GM23338 (cell line): Measurements from ENCODE around the gene VPS8. TPM values are rescaled to one million over a fixed set of nuclear protein-coding genes. Genes with fewer than 3 reads are reported as not detected.
A peak's percentile ranks its signal among the peaks of the same experiment; 100 is the strongest.

Experiments used
- ATAC-seq: fragments of 200-7000 bp; cut with Tn5 transposase; 3 replicates; pipeline ENCODE4 v1.9.1; 2020
- DNase-seq: peaks from one replicate; pipeline ENCODE4 v3.0.0-alpha.2; 2015; ENCODE audit warnings: low spot score
- H2AFZ ChIP-seq: fragments of 200-600 bp; sonication (generic); 2 replicates; pipeline ENCODE4 v1.8.0; 2016; ENCODE audit warnings: antibody characterized with exemption, mild to moderate bottlenecking, moderate library complexity
- H3F3A ChIP-seq: fragments of 200-600 bp; sonication (generic); replicated peaks from 2 replicates; pipeline ENCODE4 v1.8.0; 2017; ENCODE audit warnings: antibody characterized with exemption, mixed run types, low read depth
- H3K27ac ChIP-seq: fragments of 200-600 bp; sonication (generic); 2 replicates; pipeline ENCODE4 v1.6.1; 2016; ENCODE audit warnings: low read depth
- H3K27me3 ChIP-seq: fragments of 200-600 bp; sonication (generic); 2 replicates; pipeline ENCODE4 v1.8.0; 2016; ENCODE audit warnings: mild to moderate bottlenecking, mixed run types, moderate library complexity; ENCODE audit not compliant: insufficient read depth
- H3K36me3 ChIP-seq: fragments of 200-600 bp; sonication (generic); 2 replicates; pipeline ENCODE4 v1.8.0; 2016; ENCODE audit warnings: mild to moderate bottlenecking; ENCODE audit not compliant: insufficient read depth
- H3K4me1 ChIP-seq: fragments of 200-600 bp; sonication (generic); 2 replicates; pipeline ENCODE4 v1.8.0; 2016; ENCODE audit warnings: mild to moderate bottlenecking, moderate library complexity; ENCODE audit not compliant: insufficient read depth
- H3K4me2 ChIP-seq: fragments of 200-600 bp; sonication (generic); 2 replicates; pipeline ENCODE4 v1.7.1; 2017; ENCODE audit warnings: mixed run types
- H3K4me3 ChIP-seq: fragments of 200-600 bp; sonication (generic); 2 replicates; pipeline ENCODE4 v1.6.1; 2016; ENCODE audit warnings: mixed run types
- H3K79me2 ChIP-seq: fragments of 200-600 bp; sonication (generic); replicated peaks from 2 replicates; pipeline ENCODE4 v1.8.0; 2017; ENCODE audit warnings: mild to moderate bottlenecking; ENCODE audit not compliant: insufficient read depth
- H3K9me2 ChIP-seq: fragments of 200-600 bp; sonication (generic); 2 replicates; pipeline ENCODE4 v1.8.0; 2017; ENCODE audit not compliant: insufficient read depth
- H4K20me1 ChIP-seq: fragments of 200-600 bp; sonication (generic); replicated peaks from 2 replicates; pipeline ENCODE4 v1.8.0; 2017; ENCODE audit warnings: mild to moderate bottlenecking; ENCODE audit not compliant: insufficient read depth
- H3K27ac Mint-ChIP-seq: 2 replicates; pipeline ENCODE4 v1.8.0; 2020; ENCODE audit warnings: inconsistent platforms, mild to moderate bottlenecking, moderate library complexity, mixed read lengths
- H3K27me3 Mint-ChIP-seq: 3 replicates; pipeline ENCODE4 v1.8.0; 2022; ENCODE audit warnings: low read depth, mild to moderate bottlenecking, moderate library complexity, mixed read lengths, inconsistent platforms; ENCODE audit not compliant: insufficient read depth, poor library complexity
- H3K36me3 Mint-ChIP-seq: 3 replicates; pipeline ENCODE4 v1.8.0; 2021; ENCODE audit warnings: low read depth, mild to moderate bottlenecking, inconsistent platforms, moderate library complexity, mixed read lengths
- H3K4me1 Mint-ChIP-seq: 3 replicates; pipeline ENCODE4 v1.8.0; 2020; ENCODE audit warnings: mild to moderate bottlenecking, inconsistent platforms, mixed read lengths
- H3K4me3 Mint-ChIP-seq: 3 replicates; pipeline ENCODE4 v1.8.0; 2021; ENCODE audit warnings: moderate library complexity, mild to moderate bottlenecking, inconsistent platforms, mixed read lengths
- H3K9me3 Mint-ChIP-seq: 3 replicates; pipeline ENCODE4 v1.8.0; 2020; ENCODE audit warnings: moderate library complexity, mild to moderate bottlenecking, inconsistent platforms, mixed read lengths
- CREB1 ChIP-seq: fragments of 250-450 bp; sonication (Bioruptor Pico); IDR thresholded peaks from 2 replicates; pipeline ENCODE4 v1.5.0; 2020; ENCODE audit warnings: low read depth, mild to moderate bottlenecking, moderate library complexity
- CTCF ChIP-seq, 2 experiments: fragments of 200-600 bp in 1 of 2; sonication (generic) in 1 of 2; conservative IDR thresholded peaks; 2 replicates each; pipeline versions ENCODE4 v1.5.1 to v1.6.1; 2016 to 2017; ENCODE audit warnings: antibody characterized with exemption in 2 of 2, low read depth in 2 of 2, mild to moderate bottlenecking in 2 of 2, moderate library complexity in 1 of 2
- ETS1 ChIP-seq: IDR thresholded peaks from 2 replicates; pipeline ENCODE4 v1.6.1; 2016; ENCODE audit warnings: antibody characterized with exemption
- EZH2 ChIP-seq: fragments of 200-600 bp; sonication (generic); IDR thresholded peaks from one replicate; pipeline ENCODE4 v1.8.0; 2017; ENCODE audit warnings: antibody characterized with exemption, mild to moderate bottlenecking, low read depth; ENCODE audit not compliant: unreplicated experiment
- EZH2phosphoT487 ChIP-seq: fragments of 200-600 bp; sonication (generic); IDR thresholded peaks from one replicate; pipeline ENCODE4 v1.8.1; 2018; ENCODE audit warnings: antibody characterized with exemption; ENCODE audit not compliant: unreplicated experiment
- JUNB ChIP-seq: IDR thresholded peaks from one replicate; pipeline ENCODE4 v1.6.1; 2016; ENCODE audit warnings: antibody characterized with exemption; ENCODE audit not compliant: unreplicated experiment
- POLR2AphosphoS5 ChIP-seq: IDR thresholded peaks from 2 replicates; pipeline ENCODE4 v1.6.1; 2016; ENCODE audit warnings: antibody characterized with exemption, low read depth
- REST ChIP-seq: IDR thresholded peaks from one replicate; pipeline ENCODE4 v1.6.1; 2018; ENCODE audit warnings: antibody characterized with exemption; ENCODE audit not compliant: unreplicated experiment
- STAT1 ChIP-seq: IDR thresholded peaks from one replicate; pipeline ENCODE4 v1.6.1; 2016; ENCODE audit warnings: antibody characterized with exemption; ENCODE audit not compliant: unreplicated experiment
- ZNF114 ChIP-seq: fragments of 250-450 bp; sonication (Bioruptor Pico); IDR thresholded peaks from 2 replicates; pipeline ENCODE4 v1.5.0; 2020; ENCODE audit warnings: mild to moderate bottlenecking, moderate library complexity
- ZNF331 ChIP-seq: fragments of 250-450 bp; sonication (Bioruptor Pico); IDR thresholded peaks from 2 replicates; pipeline ENCODE4 v1.5.0; 2020; ENCODE audit warnings: low read depth, mild to moderate bottlenecking, moderate library complexity
- polyA plus RNA-seq: library from polyadenylated mRNA; unstranded; fragments of >200 nt; fragmentation: Nextera tagmentation; extraction: Ambion mirVana; gene quantifications from 2 replicates; pipeline ENCODE4 v1.2.1, GENCODE V29; 2016
- total RNA-seq: library from RNA; depleted of rRNA; stranded (reverse); fragments of >200 nt; shearing (Covaris generic); gene quantifications from 2 replicates; pipeline ENCODE4 v1.2.3, GENCODE V29; 2014

Gene VPS8
- total and polyA plus RNA-seq, 2 experiments from 2014 or later, result 17.3 to 45.5 TPM

GRCh38 chr3:184942735-184943134, 130.8 kb downstream of the VPS8 start:
- Mint-ChIP-seq H3K36me3 (peaks cover 5% of the 10 kb centered on the region; the same call in 1 of the 3 replicates), H3K27me3 (peaks cover 8% of the 10 kb centered on the region)
- H3K4me3 ChIP-seq, result no peak overlapping the region

GRCh38 chr3:184944241-184944640, 132.3 kb downstream of the VPS8 start:
- peak; percentile 74 for ATAC-seq
- TF ChIP-seq CREB1 (CRISPR knock-in tag), result no peak
- no peak for TF ChIP-seq EZH2phosphoT487
- TF ChIP-seq STAT1, result no peak
- no peak for TF ChIP-seq POLR2AphosphoS5
- TF ChIP-seq EZH2, result no peak
- TF ChIP-seq ZNF331 (CRISPR knock-in tag), result no peak
- TF ChIP-seq REST, result no peak
- TF ChIP-seq ETS1, result no peak
- no peak for TF ChIP-seq JUNB
- TF ChIP-seq CTCF (conservative IDR thresholded peaks at IDR 0.05; ENCODE audit: low read depth in 2 of 2), result no peak

More at GRCh38 chr3:184942735-184943134, 130.8 kb downstream of the VPS8 start:
- peaks cover 43% of the 10 kb centered on the region for H3K4me1 Mint-ChIP-seq
- Histone ChIP-seq H3K79me2 (no peaks in the 10 kb centered on the region), H4K20me1 (no peaks in the 10 kb centered on the region), H2AFZ (no peak overlapping the region), H3K27me3 (no peaks in the 10 kb centered on the region), H3K4me2 (no peak overlapping the region), H3K36me3 (no peaks in the 10 kb centered on the region), H3K9me2 (no peaks in the 10 kb centered on the region), H3K27ac (no peak overlapping the region), H3F3A (0 out of 2 replicates have a peak, but pooled peaks cover 4% of the 10 kb centered on the region), H3K4me1 (peaks cover 32% of the 10 kb centered on the region)
- no peak for DNase-seq
- no peak overlapping the region for H3K27ac Mint-ChIP-seq
- TF ChIP-seq ZNF114, result no peak
- TF ChIP-seq EZH2, result no peak
- no peak for TF ChIP-seq JUNB
- no peak for TF ChIP-seq CREB1 (CRISPR knock-in tag)
- TF ChIP-seq CTCF (conservative IDR thresholded peaks at IDR 0.05; ENCODE audit: low read depth in 2 of 2), result no peak
- TF ChIP-seq EZH2phosphoT487, result no peak
- no peak for TF ChIP-seq STAT1
- ATAC-seq, result no peak
- no peak overlapping the region for H3K4me3 Mint-ChIP-seq
- H3K9me3 Mint-ChIP-seq, result no peaks in the 10 kb centered on the region

More at GRCh38 chr3:184944241-184944640, 132.3 kb downstream of the VPS8 start:
- no peaks in the 10 kb centered on the region for H3K9me3 Mint-ChIP-seq
- H3K36me3 ChIP-seq, result no peaks in the 10 kb centered on the region
- H3K4me1 Mint-ChIP-seq, result peaks cover 36% of the 10 kb centered on the region
- H3K4me1 ChIP-seq, result peaks cover 33% of the 10 kb centered on the region
- peaks cover 8% of the 10 kb centered on the region for H3K27me3 Mint-ChIP-seq
- H3K27me3 ChIP-seq, result no peaks in the 10 kb centered on the region
- H3K27ac Mint-ChIP-seq, result 0 out of 2 replicates have a peak overlapping the region, but pooled peaks have one; percentile 65
- no peak overlapping the region for H2AFZ ChIP-seq
- no peak for DNase-seq
- no peaks in the 10 kb centered on the region for H3K9me2 ChIP-seq
- 0 out of 2 replicates have a peak, but pooled peaks cover 4% of the 10 kb centered on the region for H3F3A ChIP-seq
- H4K20me1 ChIP-seq, result no peaks in the 10 kb centered on the region
- no peak overlapping the region for H3K27ac ChIP-seq
- H3K79me2 ChIP-seq, result no peaks in the 10 kb centered on the region
- no peak overlapping the region for H3K4me3 Mint-ChIP-seq
- no peak overlapping the region for H3K4me3 ChIP-seq
- 0 out of 2 replicates have a peak overlapping the region, but pooled peaks have one; percentile 52 for H3K4me2 ChIP-seq
- H3K36me3 Mint-ChIP-seq, result peaks cover 5% of the 10 kb centered on the region; the same call in 1 of the 3 replicates
